ENCODE measurements around the gene RTP5. TPM values are rescaled to one million over a fixed set of nuclear protein-coding genes. Genes with fewer than 3 reads are reported as not detected.

The RTP5 gene
- total RNA-seq, 1 experiment from 2014 or later = not detected

DNA sequence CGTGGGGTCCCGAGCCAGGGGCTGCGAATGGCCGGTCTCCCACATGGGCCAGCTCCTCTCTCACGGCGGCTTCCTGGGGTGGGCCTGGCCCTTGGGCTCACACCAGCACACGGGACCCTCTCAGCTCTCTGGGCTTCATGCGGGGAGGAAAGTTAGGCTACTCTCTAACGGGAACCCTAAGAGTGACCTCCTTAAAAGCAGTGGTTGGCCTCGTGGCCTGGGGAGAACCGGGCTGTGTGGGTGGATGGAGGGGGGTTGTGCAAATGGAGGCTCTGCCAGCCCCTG is 25.8 kb downstream of the RTP5 start:
- POLR2A ChIA-PET (ENCODE audit: low non-redundant PET) = no interaction called here

DNA sequence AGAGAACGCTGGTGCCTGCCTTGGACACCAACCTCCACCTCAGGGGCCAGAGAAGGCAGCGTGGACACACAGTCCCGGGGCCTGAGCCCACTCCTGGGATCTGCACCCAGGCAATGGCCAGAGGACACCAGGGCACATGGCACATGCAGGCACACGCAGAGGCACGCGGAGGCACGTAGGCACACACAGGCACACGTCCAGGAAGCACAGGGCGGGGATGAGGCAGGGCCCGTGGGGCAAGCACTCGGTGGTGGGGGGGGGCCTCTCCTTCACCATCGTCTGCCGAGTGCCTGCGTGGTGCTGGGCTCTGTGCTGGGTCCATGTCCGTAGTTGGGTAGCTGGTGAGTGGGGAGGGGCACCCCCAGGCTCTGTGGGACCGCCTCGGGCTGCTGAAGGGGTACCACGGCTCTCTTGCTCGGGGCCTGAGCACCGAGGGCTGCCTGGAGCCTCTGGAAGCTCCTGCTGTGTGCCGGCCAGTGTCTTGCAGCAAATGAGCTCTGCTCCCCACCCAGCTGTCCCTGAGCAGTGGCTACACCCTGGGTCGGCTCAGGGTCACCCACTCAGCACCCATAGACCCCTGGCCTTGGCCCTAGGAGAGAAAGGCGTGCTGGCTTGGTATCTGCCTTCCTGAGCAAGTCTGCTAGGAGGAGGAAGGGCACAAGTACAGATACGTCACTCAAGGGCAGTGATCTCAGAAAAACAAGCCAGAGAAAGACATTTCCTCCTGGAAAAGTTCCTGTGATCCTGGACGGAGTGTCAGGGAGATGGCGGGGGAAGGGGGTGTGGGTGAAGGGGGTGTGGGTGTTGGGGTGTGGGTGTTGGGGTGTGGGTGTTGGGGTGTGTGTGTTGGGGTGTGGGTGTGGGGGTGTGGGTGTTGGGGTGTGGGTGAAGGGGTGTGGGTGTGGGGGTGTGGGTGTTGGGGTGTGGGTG is 26.4 kb downstream of the RTP5 start:
- CTCF ChIA-PET = no interaction called here
- POLR2A ChIA-PET (ENCODE audit: low non-redundant PET) = no interaction called here
- H3K27ac ChIP-seq (ENCODE audit: low read depth, low read length, poor library complexity, severe bottlenecking) = no peak overlapping the region
- no peaks in the 10 kb centered on the region for H3K36me3 ChIP-seq (ENCODE audit: insufficient read depth, low read length, poor library complexity, severe bottlenecking)
- intact Hi-C loops (cut with micrococcal nuclease; ENCODE audit: unreplicated experiment) = no loop called here
- H3K4me1 ChIP-seq (ENCODE audit: insufficient read depth, low read length, poor library complexity, severe bottlenecking) = peaks cover 6% of the 10 kb centered on the region
- no peak overlapping the region for H3K4me3 ChIP-seq (ENCODE audit: low read depth, low read length, poor library complexity, severe bottlenecking)
- no peak for DNase-seq (ENCODE audit: low spot score)
- no peaks in the 10 kb centered on the region for H3K9me3 ChIP-seq (ENCODE audit: low read depth, low read length, poor library complexity, severe bottlenecking)
- H3K27me3 ChIP-seq (replicated peaks; ENCODE audit: insufficient read depth, low read depth, low read length, poor library complexity) = no peaks in the 10 kb centered on the region
- BruUV-seq (replicated peaks) = no TSS peak
- no peak for TF ChIP-seq EZH2 (IDR thresholded peaks at IDR 0.05; ENCODE audit: borderline replicate concordance, low read depth, low read length, poor library complexity, severe bottlenecking)
- TF ChIP-seq, protein P1, sequence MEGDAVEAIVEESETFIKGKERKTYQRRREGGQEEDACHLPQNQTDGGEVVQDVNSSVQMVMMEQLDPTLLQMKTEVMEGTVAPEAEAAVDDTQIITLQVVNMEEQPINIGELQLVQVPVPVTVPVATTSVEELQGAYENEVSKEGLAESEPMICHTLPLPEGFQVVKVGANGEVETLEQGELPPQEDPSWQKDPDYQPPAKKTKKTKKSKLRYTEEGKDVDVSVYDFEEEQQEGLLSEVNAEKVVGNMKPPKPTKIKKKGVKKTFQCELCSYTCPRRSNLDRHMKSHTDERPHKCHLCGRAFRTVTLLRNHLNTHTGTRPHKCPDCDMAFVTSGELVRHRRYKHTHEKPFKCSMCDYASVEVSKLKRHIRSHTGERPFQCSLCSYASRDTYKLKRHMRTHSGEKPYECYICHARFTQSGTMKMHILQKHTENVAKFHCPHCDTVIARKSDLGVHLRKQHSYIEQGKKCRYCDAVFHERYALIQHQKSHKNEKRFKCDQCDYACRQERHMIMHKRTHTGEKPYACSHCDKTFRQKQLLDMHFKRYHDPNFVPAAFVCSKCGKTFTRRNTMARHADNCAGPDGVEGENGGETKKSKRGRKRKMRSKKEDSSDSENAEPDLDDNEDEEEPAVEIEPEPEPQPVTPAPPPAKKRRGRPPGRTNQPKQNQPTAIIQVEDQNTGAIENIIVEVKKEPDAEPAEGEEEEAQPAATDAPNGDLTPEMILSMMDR (conservative IDR thresholded peaks at IDR 0.05; ENCODE audit: low read depth, low read length) = no peak

More for the DNA sequence above, 25.8 kb downstream of the RTP5 start:
- H3K36me3 ChIP-seq (ENCODE audit: insufficient read depth, low read length, poor library complexity, severe bottlenecking) = no peaks in the 10 kb centered on the region
- intact Hi-C loops (cut with micrococcal nuclease; ENCODE audit: unreplicated experiment) = no loop called here
- H3K27ac ChIP-seq (ENCODE audit: low read depth, low read length, poor library complexity, severe bottlenecking) = no peak overlapping the region
- H3K4me3 ChIP-seq (ENCODE audit: low read depth, low read length, poor library complexity, severe bottlenecking) = no peak overlapping the region
- TF ChIP-seq, protein P1 (conservative IDR thresholded peaks at IDR 0.05; ENCODE audit: low read depth, low read length) = no peak
- no peak for TF ChIP-seq EZH2 (IDR thresholded peaks at IDR 0.05; ENCODE audit: borderline replicate concordance, low read depth, low read length, poor library complexity, severe bottlenecking)
- CTCF ChIA-PET = no interaction called here
- no peaks in the 10 kb centered on the region for H3K9me3 ChIP-seq (ENCODE audit: low read depth, low read length, poor library complexity, severe bottlenecking)
- peaks cover 6% of the 10 kb centered on the region for H3K4me1 ChIP-seq (ENCODE audit: insufficient read depth, low read length, poor library complexity, severe bottlenecking)
- DNase-seq (ENCODE audit: low spot score) = no peak
- no TSS peak for BruUV-seq (replicated peaks)
- H3K27me3 ChIP-seq (replicated peaks; ENCODE audit: insufficient read depth, low read depth, low read length, poor library complexity) = no peaks in the 10 kb centered on the region

DNA sequence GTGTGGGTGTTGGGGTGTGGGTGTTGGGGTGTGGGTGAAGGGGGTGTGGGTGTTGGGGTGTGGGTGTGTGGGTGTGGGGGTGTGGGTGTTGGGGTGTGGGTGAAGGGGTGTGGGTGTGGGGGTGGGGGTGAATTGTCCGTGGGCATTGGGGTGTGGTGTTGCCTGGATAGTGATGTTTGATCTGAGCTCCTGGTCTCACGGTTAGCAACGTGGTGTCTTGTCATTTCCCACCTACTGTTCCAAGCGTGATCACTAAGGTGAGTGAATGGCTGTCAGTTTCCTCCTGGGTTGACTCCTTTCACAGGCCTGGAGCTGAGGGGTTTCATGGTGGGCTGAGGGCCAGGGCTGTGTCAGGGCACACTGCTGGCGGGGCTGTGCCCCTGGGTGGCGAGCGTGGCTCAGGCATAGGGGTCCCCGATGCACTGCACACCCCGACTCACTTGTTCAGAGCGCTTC is 27.2 kb downstream of the RTP5 start:
- intact Hi-C loops (cut with micrococcal nuclease; ENCODE audit: unreplicated experiment) = no loop called here
- Histone ChIP-seq H3K9me3 (ENCODE audit: low read depth, low read length, poor library complexity, severe bottlenecking) (no peaks in the 10 kb centered on the region), H3K4me3 (ENCODE audit: low read depth, low read length, poor library complexity, severe bottlenecking) (no peak overlapping the region), H3K36me3 (ENCODE audit: insufficient read depth, low read length, poor library complexity, severe bottlenecking) (no peaks in the 10 kb centered on the region), H3K27me3 (replicated peaks; ENCODE audit: insufficient read depth, low read depth, low read length, poor library complexity) (no peaks in the 10 kb centered on the region), H3K4me1 (ENCODE audit: insufficient read depth, low read length, poor library complexity, severe bottlenecking) (peaks cover 4% of the 10 kb centered on the region), H3K27ac (ENCODE audit: low read depth, low read length, poor library complexity, severe bottlenecking) (no peak overlapping the region)
- ChIA-PET CTCF (no interaction called here), POLR2A (ENCODE audit: low non-redundant PET) (no interaction called here)
- no TSS peak for BruUV-seq (replicated peaks)
- DNase-seq (ENCODE audit: low spot score) = no peak
- TF ChIP-seq, protein P1 (conservative IDR thresholded peaks at IDR 0.05; ENCODE audit: low read depth, low read length) = no peak
- TF ChIP-seq EZH2 (IDR thresholded peaks at IDR 0.05; ENCODE audit: borderline replicate concordance, low read depth, low read length, poor library complexity, severe bottlenecking) = no peak
